Pancreas (tissue), 10 donors: ENCODE data around the gene NDC1. TPM values are rescaled to one million over a fixed set of nuclear protein-coding genes. Genes with fewer than 3 reads are reported as not detected.

ENCODE experiments used
- ATAC-seq, 4 donors: fragments of 200-7000 bp; cut with Tn5 transposase; one replicate each; pipeline versions ENCODE4 v1.8.0 to v1.9.1; 2020; ENCODE audit warnings: mild to moderate bottlenecking in 4 of 4, moderate library complexity in 4 of 4
- DNase-seq, 6 donors: peaks; one replicate each; pipeline ENCODE4 v3.0.0-alpha.2; 2020
- FAIRE-seq: peaks from 2 replicates; lab custom pipeline; 2012; peaks lifted over from hg19 to GRCh38; lab: Jason Lieb, UNC
- H3K27ac ChIP-seq, 4 donors: fragments of 200-600 bp; sonication (generic); 1 replicate in 3 of 4; 2 replicates in 1 of 4; pipeline versions ENCODE4 v1.5.0 to v1.8.0; 2020
- H3K27me3 ChIP-seq, 4 donors: fragments of 200-600 bp; one replicate each; pipeline ENCODE4 v1.8.0; 2021
- H3K36me3 ChIP-seq, 3 donors: fragments of 200-600 bp; sonication (generic) in 1 of 3; one replicate each; pipeline versions ENCODE4 v1.5.0 to v1.8.0; 2020 to 2021
- H3K4me1 ChIP-seq, 3 donors: fragments of 200-600 bp; one replicate each; pipeline ENCODE4 v1.8.0; 2021
- H3K4me3 ChIP-seq, 4 donors: fragments of 200-600 bp; sonication (generic) in 2 of 4; one replicate each; pipeline versions ENCODE4 v1.5.0 to v1.8.0; 2020 to 2021
- H3K9me3 ChIP-seq, 4 donors: fragments of 200-600 bp; one replicate each; pipeline ENCODE4 v1.8.0; 2021
- WGBS, 2 donors: extraction: QIAGEN DNeasy Blood & Tissue Kit; methylation state at CpG; one replicate each; pipeline ENCODE4 v1.1.7; 2013; 5-methylcytosine and 5-hydroxymethylcytosine counted together
- intact Hi-C, 3 donors: fragments of 100-400 bp; cut with DNase I; formaldehyde crosslinking; loops; one replicate each; pipeline versions ENCODE4 v1.11.1 to v1.14.2; 2022
- polyA plus RNA-seq, 2 donors: library from polyadenylated mRNA; stranded (reverse); fragments of 200-250 nt; gene quantifications; one replicate each; pipeline ENCODE4 v1.2.3, GENCODE V29; 2013
- total RNA-seq, 6 donors: library from RNA; stranded (reverse); fragmentation: NEBNext Ultra II Directional in 4 of 6; extraction: Animal tissue kit (Norgen Biotek cat#: 25700) in 4 of 6; gene quantifications; one replicate each; pipeline versions ENCODE4 v1.2.1 to v1.2.4, GENCODE V29; 2021 to 2023
- TF ChIP-seq, protein P1 (sequence below), 4 donors: fragments of 200-600 bp; sonication (generic) in 3 of 4; IDR thresholded peaks; one replicate each; pipeline versions ENCODE4 v1.5.0 to v1.8.0; 2021; ENCODE audit warnings: antibody characterized with exemption in 4 of 4
- donor health status: healthy with polysubstance abuse.
- donor health status: DM: no; HTN: no; CAD: no; lungs with moderate emphysema.
- donor health status: DM: no; HTN: no; CAD: no.
- donor health status: control.
- donor health status: control.
- donor health status: Bipolar disorder and iron deficiency.
- donor health status: DM: yes; HTN: yes; CAD: no.
- donor health status: DM: no; HTN: no; CAD: no.
- donor health status: DM: no; HTN: no; CAD: no.
- donor health status: DM: yes; HTN: yes; CAD: no.

Gene NDC1
- total and polyA plus RNA-seq, 8 donors, result 1.6 to 7.4 (median 4.7) TPM

DNA sequence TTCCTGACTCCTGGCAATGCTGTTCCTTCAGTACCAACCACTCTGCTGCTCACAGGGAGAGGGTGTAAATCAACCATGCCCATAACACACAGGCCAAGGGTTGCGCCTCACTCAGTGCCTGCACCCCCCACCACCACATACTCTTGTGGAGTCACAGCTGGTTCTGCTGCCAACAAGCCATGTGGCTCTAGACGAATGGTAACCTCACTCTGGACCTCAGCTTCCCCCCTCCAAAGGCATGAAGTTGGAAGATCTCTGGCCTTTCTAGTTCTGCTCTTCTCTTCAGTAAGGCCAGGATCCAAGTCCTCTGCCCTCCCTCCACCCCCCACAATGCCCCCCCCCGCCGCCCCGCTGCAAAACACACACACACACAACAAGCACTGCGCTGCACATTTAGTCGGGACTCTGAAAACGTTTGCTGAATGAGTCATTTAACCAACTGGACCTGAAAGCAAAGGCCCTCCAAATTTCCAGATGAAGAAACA is 97.4 kb downstream of the NDC1 start:
- WGBS, 2 donors, result 62 to 79% methylated on average over 8 of the region's 8 CpGs
- DNase-seq, result no peak

DNA sequence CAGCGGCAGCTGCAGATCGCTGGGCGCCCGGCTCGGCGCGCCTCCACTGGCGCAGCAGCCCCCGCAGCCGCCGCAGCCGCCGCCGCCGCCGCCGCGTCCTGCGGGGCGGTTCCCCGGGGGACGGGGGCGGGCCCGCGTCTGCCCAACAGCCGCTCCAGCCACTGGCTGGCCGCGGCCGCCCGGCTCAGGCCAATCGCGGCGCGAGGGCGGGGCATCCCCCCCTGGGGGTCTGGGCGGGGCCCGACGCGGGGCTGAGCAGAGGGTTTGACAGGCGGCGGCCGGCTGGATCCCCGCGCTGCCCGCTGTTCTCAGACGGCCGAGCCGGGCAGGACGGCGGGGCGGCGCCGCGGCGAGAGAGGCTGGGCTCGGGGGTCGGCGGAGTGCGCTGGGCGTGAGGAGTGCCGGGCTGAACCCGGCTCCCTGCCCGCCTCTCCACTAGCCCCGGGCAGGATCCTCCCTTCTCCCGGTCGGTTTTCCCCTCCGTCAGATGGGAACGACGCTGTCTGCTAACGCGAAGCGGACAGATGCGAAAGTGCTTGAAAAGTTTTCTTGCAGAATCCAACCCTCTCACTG is 98.9 kb downstream of the NDC1 start, which contains the start of gene GLIS1:
GLIS1 (minus strand) TSS at position 56 of the 573 bp plus-strand sequence. CDS start 1,100 bp downstream, outside the sequence.
- H3K4me3 ChIP-seq, result peak within 1 kb of the TSS; percentile 34 to 68 (median 49)
- ATAC-seq, result peak; percentile 99 to 100 (median 99)
- TF ChIP-seq, protein P1, sequence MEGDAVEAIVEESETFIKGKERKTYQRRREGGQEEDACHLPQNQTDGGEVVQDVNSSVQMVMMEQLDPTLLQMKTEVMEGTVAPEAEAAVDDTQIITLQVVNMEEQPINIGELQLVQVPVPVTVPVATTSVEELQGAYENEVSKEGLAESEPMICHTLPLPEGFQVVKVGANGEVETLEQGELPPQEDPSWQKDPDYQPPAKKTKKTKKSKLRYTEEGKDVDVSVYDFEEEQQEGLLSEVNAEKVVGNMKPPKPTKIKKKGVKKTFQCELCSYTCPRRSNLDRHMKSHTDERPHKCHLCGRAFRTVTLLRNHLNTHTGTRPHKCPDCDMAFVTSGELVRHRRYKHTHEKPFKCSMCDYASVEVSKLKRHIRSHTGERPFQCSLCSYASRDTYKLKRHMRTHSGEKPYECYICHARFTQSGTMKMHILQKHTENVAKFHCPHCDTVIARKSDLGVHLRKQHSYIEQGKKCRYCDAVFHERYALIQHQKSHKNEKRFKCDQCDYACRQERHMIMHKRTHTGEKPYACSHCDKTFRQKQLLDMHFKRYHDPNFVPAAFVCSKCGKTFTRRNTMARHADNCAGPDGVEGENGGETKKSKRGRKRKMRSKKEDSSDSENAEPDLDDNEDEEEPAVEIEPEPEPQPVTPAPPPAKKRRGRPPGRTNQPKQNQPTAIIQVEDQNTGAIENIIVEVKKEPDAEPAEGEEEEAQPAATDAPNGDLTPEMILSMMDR (IDR thresholded peaks at IDR 0.05), result no peak
- WGBS, 2 donors, result 1% methylated on average over 35 to 73 of the region's 73 CpGs
- no peaks in the 10 kb centered on the region for H3K9me3 ChIP-seq
- peak; percentile 73 to 93 (median 84) for DNase-seq
- H3K4me1 ChIP-seq, result peaks cover 0 to 10% (median 0%) of the 10 kb centered on the region in 3 donors
- H3K27me3 ChIP-seq, result peaks cover 0 to 12% (median 3%) of the 10 kb centered on the region in 4 donors
- no peaks in the 10 kb centered on the region for H3K36me3 ChIP-seq
- H3K27ac ChIP-seq, result no peak within 1 kb of the TSS
- no peak for FAIRE-seq
- intact Hi-C loops, result no loop called here

More for the DNA sequence above, 97.4 kb downstream of the NDC1 start:
- ATAC-seq (no peak), FAIRE-seq (no peak)
- Histone ChIP-seq H3K27ac (no peak overlapping the region), H3K4me1 (peaks cover 0 to 10% (median 0%) of the 10 kb centered on the region in 3 donors), H3K36me3 (no peaks in the 10 kb centered on the region), H3K27me3 (peaks cover 0 to 12% (median 3%) of the 10 kb centered on the region in 4 donors), H3K4me3 (no peak overlapping the region), H3K9me3 (no peaks in the 10 kb centered on the region)
- intact Hi-C loops, result no loop called here
- TF ChIP-seq, protein P1 (IDR thresholded peaks at IDR 0.05), result no peak

DNA sequence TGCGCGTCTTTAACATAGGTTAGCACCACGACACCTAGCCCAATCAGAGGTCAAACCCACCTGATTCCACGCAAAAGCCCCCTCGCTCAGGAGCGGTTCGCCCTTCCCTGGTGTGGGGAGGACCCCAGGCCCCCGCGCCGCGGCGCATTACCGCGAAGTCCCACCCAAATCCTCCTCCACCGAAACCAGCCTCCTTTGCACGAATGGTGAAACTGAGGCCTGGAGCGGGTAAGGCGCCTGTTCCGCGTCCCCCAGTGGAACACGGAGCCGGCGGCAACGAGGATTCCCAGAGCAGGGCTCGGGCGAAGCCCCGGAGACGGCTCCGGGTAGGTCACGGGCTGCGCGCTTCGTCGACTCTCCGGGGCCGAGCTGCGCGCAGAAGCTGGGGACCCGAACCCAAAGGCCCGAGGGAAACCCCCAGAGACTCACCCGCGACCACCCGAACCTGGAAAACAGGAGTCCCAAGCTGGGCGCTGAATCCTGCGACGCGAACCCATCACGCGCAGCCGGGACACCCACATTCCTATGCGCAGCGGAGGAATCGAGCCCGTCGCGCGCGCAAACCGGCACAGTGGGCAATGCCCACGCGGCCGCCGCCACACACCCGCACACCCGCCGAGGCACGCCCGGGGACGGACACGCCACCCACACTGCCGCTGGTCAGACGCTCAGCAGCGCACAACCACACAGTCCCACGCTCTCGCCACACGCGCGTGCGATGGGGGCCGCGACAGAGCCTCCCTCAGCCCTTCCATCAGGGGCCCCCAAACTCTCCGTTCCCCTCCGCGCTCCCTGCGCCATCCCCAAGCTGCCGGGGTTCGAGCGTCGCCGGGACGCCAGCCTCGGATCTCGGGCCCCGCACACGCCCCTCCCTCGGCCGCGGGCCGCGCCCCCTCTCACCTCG is 99.6 kb downstream of the NDC1 start:
- 2 to 3% methylated on average over 95 to 101 of the region's 101 CpGs for WGBS, 2 donors
- Histone ChIP-seq H3K9me3 (no peaks in the 10 kb centered on the region), H3K36me3 (no peaks in the 10 kb centered on the region), H3K27ac (no peak overlapping the region), H3K27me3 (peaks cover 0 to 12% (median 3%) of the 10 kb centered on the region in 4 donors), H3K4me1 (peaks cover 0 to 10% (median 0%) of the 10 kb centered on the region in 3 donors), H3K4me3 (peak overlapping the region; percentile 34 to 68 (median 49))
- TF ChIP-seq, protein P1 (IDR thresholded peaks at IDR 0.05), result no peak
- FAIRE-seq (no peak), ATAC-seq (peak in 3 of 4 donors; percentile 24 to 32 (median 31)), DNase-seq (peak in 4 of 6 donors; percentile 14 to 76 (median 42))
- intact Hi-C loops, result no loop called here

DNA sequence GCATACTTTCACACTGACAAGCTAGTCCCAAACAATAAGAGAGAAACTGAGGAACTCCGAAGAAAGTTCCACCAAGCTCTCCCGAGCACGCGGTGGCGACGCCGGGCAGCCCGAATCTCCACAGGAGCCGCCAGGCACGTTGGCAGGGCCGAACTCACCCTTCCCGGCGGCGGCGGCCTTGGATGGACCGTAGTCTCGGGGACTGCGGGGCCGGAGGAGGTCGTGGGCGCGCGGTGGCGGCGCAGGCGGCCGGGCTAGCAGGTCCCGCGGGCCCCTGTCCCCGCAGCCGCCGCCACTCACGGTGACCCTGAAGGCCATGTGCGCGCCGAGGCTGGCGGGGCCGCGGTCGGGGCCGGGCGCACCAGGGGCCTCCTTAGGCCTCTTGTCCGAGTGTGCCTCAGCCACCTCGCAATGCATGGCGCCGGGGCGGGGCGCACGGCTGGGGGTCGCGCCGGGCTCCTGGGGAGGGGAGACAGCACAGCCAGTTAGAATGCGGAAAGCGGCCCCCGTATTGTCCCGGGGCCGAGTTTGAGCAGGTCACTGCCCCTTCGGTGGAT is 100.4 kb downstream of the NDC1 start:
- Histone ChIP-seq H3K36me3 (no peaks in the 10 kb centered on the region), H3K4me1 (peaks cover 0 to 10% (median 0%) of the 10 kb centered on the region in 3 donors), H3K27ac (no peak overlapping the region), H3K9me3 (no peaks in the 10 kb centered on the region), H3K27me3 (peaks cover 0 to 12% (median 3%) of the 10 kb centered on the region in 4 donors), H3K4me3 (peak overlapping the region in 2 of 4 donors; percentile 52 to 68)
- WGBS, 2 donors, result 3 to 5% methylated on average over 44 to 58 of the region's 58 CpGs
- FAIRE-seq (no peak), ATAC-seq (peak in 2 of 4 donors; percentile 14 to 16), DNase-seq (peak in 5 of 6 donors; percentile 13 to 78 (median 28))
- intact Hi-C loops, result no loop called here
- TF ChIP-seq, protein P1 (IDR thresholded peaks at IDR 0.05), result no peak
